Measurements from ENCODE around the gene SIDT2.
A peak's percentile ranks its signal among the peaks of the same experiment; 100 is the strongest.

DNA sequence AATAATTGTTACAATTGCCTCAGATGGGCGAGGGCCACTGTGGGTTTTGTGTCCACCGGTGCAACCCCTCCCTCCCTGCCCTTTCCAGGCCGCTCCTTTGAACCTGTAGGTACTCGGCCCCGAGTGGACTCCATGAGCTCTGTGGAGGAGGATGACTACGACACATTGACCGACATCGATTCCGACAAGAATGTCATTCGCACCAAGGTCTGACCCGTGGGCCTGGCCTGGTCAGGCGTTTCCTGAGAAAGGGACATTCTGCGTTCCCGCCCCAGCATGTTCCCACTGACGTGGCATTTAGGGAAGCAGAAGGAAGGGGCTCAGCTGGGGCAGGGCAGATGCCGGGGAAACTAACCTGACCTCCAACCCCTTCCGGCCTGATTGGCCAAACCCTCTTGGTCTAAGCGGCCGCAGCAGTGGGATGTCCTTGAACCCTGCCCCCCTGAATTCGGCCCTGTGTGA is 10.1 kb downstream of the SIDT2 start:
- TF ChIP-seq, protein P1, sequence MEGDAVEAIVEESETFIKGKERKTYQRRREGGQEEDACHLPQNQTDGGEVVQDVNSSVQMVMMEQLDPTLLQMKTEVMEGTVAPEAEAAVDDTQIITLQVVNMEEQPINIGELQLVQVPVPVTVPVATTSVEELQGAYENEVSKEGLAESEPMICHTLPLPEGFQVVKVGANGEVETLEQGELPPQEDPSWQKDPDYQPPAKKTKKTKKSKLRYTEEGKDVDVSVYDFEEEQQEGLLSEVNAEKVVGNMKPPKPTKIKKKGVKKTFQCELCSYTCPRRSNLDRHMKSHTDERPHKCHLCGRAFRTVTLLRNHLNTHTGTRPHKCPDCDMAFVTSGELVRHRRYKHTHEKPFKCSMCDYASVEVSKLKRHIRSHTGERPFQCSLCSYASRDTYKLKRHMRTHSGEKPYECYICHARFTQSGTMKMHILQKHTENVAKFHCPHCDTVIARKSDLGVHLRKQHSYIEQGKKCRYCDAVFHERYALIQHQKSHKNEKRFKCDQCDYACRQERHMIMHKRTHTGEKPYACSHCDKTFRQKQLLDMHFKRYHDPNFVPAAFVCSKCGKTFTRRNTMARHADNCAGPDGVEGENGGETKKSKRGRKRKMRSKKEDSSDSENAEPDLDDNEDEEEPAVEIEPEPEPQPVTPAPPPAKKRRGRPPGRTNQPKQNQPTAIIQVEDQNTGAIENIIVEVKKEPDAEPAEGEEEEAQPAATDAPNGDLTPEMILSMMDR (IDR thresholded peaks at IDR 0.05), result no peak
- TF ChIP-seq POLR2A (IDR thresholded peaks at IDR 0.05), result no peak
- TF ChIP-seq EP300 (IDR thresholded peaks at IDR 0.05), result peak in 1 of 2 donors; percentile 25

All from tibial nerve (tissue), 4 donors.